ENCODE data around the gene MAST4.
A peak's percentile ranks its signal among the peaks of the same experiment; 100 is the strongest.

The MAST4 gene

DNA sequence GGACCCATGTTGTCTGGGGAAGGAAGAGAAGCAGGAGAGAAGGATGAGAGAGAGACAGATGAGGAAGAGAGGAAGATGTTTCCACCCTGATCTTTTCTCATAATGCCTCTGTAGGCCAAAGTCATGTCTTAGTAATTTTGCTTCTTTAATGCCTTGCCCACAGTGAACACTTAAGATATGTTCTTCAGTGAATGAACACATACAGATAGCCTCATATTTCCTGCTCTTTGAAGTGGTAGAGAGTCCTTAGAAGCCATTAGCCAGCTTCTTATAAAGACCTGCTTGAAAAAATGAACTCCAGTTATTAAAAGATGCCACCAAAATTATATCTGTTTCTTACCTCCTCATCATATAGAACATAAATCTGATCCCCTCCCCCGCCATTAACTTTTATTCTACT is 356.0 kb downstream of the MAST4 start:
- Histone ChIP-seq H3K4me3 (ENCODE audit: low read depth in 1 of 5, low read length in 5 of 5) (no peak overlapping the region), H3K27ac (ENCODE audit: low read depth, low read length) (no peak overlapping the region), H3K4me1 (ENCODE audit: control insufficient read depth in 5 of 5, insufficient read depth in 5 of 5, low read length in 5 of 5) (no peaks in the 10 kb centered on the region), H3K27me3 (ENCODE audit: control insufficient read depth in 5 of 5, insufficient read depth in 4 of 5, low read length in 5 of 5) (no peaks in the 10 kb centered on the region), H3K9ac (ENCODE audit: low read length in 5 of 5) (no peak overlapping the region), H3K9me3 (ENCODE audit: control insufficient read depth in 5 of 5, low read length in 5 of 5) (no peaks in the 10 kb centered on the region), H3K36me3 (ENCODE audit: control insufficient read depth in 5 of 5, insufficient read depth in 5 of 5, low read length in 5 of 5) (peaks cover 0 to 3% (median 0%) of the 10 kb centered on the region in 5 donors)

- peaks cover 0 to 3% (median 0%) of the 10 kb centered on the region in 5 donors for H3K36me3 ChIP-seq (ENCODE audit: control insufficient read depth in 5 of 5, insufficient read depth in 5 of 5, low read length in 5 of 5)
- H3K27ac ChIP-seq (ENCODE audit: low read depth, low read length) = no peak overlapping the region
- H3K27me3 ChIP-seq (ENCODE audit: control insufficient read depth in 5 of 5, insufficient read depth in 4 of 5, low read length in 5 of 5) = no peaks in the 10 kb centered on the region
- no peaks in the 10 kb centered on the region for H3K9me3 ChIP-seq (ENCODE audit: control insufficient read depth in 5 of 5, low read length in 5 of 5)
- H3K9ac ChIP-seq (ENCODE audit: low read length in 5 of 5) = no peak overlapping the region
- no peak overlapping the region for H3K4me3 ChIP-seq (ENCODE audit: low read depth in 1 of 5, low read length in 5 of 5)
- peaks cover 0 to 33% (median 22%) of the 10 kb centered on the region in 5 donors for H3K4me1 ChIP-seq (ENCODE audit: control insufficient read depth in 5 of 5, insufficient read depth in 5 of 5, low read length in 5 of 5)
Observed at GRCh38 chr5:66956439-66956838, 360.2 kb downstream of the MAST4 start.

DNA sequence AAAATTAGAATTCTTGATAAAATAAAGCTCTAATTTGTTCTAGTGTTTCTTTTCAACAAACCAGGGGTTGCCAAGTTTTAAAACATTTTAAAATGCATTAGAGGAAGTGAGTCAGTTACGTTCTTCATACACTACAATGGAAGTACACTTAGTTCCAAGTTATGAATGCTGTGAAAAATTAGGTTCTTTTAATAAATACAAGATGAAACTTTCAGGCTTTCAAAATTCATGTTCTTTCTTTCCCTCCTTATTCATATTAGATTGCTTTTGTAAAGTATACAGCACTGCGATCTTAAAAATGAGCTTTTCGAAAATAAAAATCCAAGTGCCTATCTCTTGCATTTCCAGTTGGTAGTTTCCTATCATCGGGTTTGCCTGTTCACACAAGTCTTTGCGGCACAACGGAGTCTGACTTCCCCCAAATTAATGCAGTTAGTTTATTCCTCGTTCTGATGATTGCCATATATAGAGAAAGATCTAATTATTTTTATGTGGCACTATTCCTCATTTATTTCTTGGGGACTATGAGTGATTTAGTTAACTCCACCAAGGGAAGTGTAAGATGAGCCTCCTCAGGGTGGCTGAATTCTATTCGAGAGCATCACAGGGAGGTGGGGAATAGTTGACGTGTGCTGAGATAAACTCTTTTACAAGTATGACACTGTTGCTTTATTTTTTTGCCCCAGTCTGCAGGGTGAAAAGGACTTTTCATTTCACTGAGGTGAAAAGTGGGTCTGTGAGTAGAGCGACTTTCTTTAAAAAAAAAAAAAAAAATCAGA is 362.2 kb downstream of the MAST4 start:
- no peaks in the 10 kb centered on the region for H3K27me3 ChIP-seq (ENCODE audit: control insufficient read depth in 5 of 5, insufficient read depth in 4 of 5, low read length in 5 of 5)
- peak overlapping the region; percentile 11 to 62 (median 25) for H3K9ac ChIP-seq (ENCODE audit: low read length in 5 of 5)
- H3K36me3 ChIP-seq (ENCODE audit: control insufficient read depth in 5 of 5, insufficient read depth in 5 of 5, low read length in 5 of 5) = no peaks in the 10 kb centered on the region
- peak overlapping the region; percentile 60 to 90 (median 71) for H3K4me3 ChIP-seq (ENCODE audit: low read depth in 1 of 5, low read length in 5 of 5)
- H3K9me3 ChIP-seq (ENCODE audit: control insufficient read depth in 5 of 5, low read length in 5 of 5) = no peaks in the 10 kb centered on the region
- peak overlapping the region; percentile 91 for H3K27ac ChIP-seq (ENCODE audit: low read depth, low read length)
- peaks cover under 1 to 37% (median 24%) of the 10 kb centered on the region in 5 donors for H3K4me1 ChIP-seq (ENCODE audit: control insufficient read depth in 5 of 5, insufficient read depth in 5 of 5, low read length in 5 of 5)

GRCh38 chr5:66958980-66959641 is 362.9 kb downstream of the MAST4 start:
- peak overlapping the region; percentile 60 to 90 (median 71) for H3K4me3 ChIP-seq (ENCODE audit: low read depth in 1 of 5, low read length in 5 of 5)
- H3K27ac ChIP-seq (ENCODE audit: low read depth, low read length) = peak overlapping the region; percentile 91
- peaks cover 2 to 42% (median 28%) of the 10 kb centered on the region in 5 donors for H3K4me1 ChIP-seq (ENCODE audit: control insufficient read depth in 5 of 5, insufficient read depth in 5 of 5, low read length in 5 of 5)
- H3K9me3 ChIP-seq (ENCODE audit: control insufficient read depth in 5 of 5, low read length in 5 of 5) = no peaks in the 10 kb centered on the region
- H3K36me3 ChIP-seq (ENCODE audit: control insufficient read depth in 5 of 5, insufficient read depth in 5 of 5, low read length in 5 of 5) = no peaks in the 10 kb centered on the region
- H3K9ac ChIP-seq (ENCODE audit: low read length in 5 of 5) = peak overlapping the region in 4 of 5 donors; percentile 20 to 57 (median 34)
- no peaks in the 10 kb centered on the region for H3K27me3 ChIP-seq (ENCODE audit: control insufficient read depth in 5 of 5, insufficient read depth in 4 of 5, low read length in 5 of 5)

DNA sequence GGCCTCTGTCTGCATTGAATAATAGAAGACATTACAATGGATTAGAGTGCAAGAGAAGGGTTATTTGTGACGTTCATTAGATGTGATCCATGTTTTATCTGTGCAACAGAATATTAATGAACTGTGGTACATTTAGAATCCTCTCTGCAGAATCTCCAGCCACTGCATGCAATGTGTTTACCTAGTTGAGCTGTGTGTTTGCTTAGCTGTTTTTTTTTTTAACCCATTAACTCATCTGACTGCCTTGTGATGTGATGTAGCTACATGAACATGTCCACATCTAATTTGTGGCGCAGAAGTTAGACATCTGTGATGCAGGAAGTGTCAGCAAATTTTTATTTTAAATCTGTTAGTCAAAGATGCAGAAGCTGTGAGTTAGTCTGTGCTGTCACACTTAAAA is 363.5 kb downstream of the MAST4 start:
- no peaks in the 10 kb centered on the region for H3K27me3 ChIP-seq (ENCODE audit: control insufficient read depth in 5 of 5, insufficient read depth in 4 of 5, low read length in 5 of 5)
- H3K9me3 ChIP-seq (ENCODE audit: control insufficient read depth in 5 of 5, low read length in 5 of 5) = no peaks in the 10 kb centered on the region
- peaks cover 2 to 42% (median 28%) of the 10 kb centered on the region in 5 donors for H3K4me1 ChIP-seq (ENCODE audit: control insufficient read depth in 5 of 5, insufficient read depth in 5 of 5, low read length in 5 of 5)
- peak overlapping the region; percentile 60 to 90 (median 71) for H3K4me3 ChIP-seq (ENCODE audit: low read depth in 1 of 5, low read length in 5 of 5)
- no peaks in the 10 kb centered on the region for H3K36me3 ChIP-seq (ENCODE audit: control insufficient read depth in 5 of 5, insufficient read depth in 5 of 5, low read length in 5 of 5)
- H3K9ac ChIP-seq (ENCODE audit: low read length in 5 of 5) = peak overlapping the region in 3 of 5 donors; percentile 44 to 66 (median 53)
- peak overlapping the region; percentile 91 for H3K27ac ChIP-seq (ENCODE audit: low read depth, low read length)

DNA sequence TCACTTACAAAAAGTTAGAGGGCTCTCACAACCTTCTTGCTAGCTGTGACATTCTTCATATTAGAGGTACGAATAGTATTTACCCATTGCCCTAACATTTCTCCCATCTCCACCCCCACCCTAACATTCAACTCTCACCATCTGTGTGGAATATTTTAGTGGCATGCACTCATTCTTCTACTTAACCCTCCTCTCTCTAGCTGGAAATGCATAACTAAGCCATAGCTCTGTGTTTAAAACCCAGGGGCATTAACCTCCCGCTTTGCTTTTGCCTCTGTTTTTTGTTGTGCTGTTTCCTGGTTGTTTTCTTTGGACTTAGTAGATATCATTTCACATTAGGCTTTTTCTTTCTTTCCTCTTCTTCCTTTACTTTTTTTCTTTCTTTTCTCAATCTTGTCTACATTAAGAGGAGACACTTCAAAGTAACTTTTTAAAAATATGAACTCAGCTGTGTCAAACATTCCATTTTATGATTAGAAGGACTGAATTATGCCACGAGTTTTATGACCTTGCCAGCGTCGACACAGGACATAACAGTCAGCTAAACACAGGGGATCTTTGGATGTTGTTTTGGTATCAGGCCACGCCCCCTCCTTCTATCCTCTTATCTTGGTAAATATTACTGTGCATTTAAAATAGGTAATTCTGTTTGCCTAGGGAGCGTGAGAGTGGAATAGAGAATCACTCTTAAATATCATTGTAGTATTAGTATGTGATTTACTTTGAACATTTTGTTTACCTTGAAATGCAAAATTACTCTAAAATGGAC is 364.4 kb downstream of the MAST4 start:
- Histone ChIP-seq H3K27ac (ENCODE audit: low read depth, low read length) (peak overlapping the region; percentile 91), H3K4me1 (ENCODE audit: control insufficient read depth in 5 of 5, insufficient read depth in 5 of 5, low read length in 5 of 5) (peaks cover 2 to 42% (median 28%) of the 10 kb centered on the region in 5 donors), H3K27me3 (ENCODE audit: control insufficient read depth in 5 of 5, insufficient read depth in 4 of 5, low read length in 5 of 5) (no peaks in the 10 kb centered on the region), H3K9me3 (ENCODE audit: control insufficient read depth in 5 of 5, low read length in 5 of 5) (no peaks in the 10 kb centered on the region), H3K36me3 (ENCODE audit: control insufficient read depth in 5 of 5, insufficient read depth in 5 of 5, low read length in 5 of 5) (no peaks in the 10 kb centered on the region), H3K4me3 (ENCODE audit: low read depth in 1 of 5, low read length in 5 of 5) (peak overlapping the region; percentile 48 to 74 (median 68)), H3K9ac (ENCODE audit: low read length in 5 of 5) (peak overlapping the region in 4 of 5 donors; percentile 25 to 66 (median 40))

GRCh38 chr5:66963559-66963971 is 367.4 kb downstream of the MAST4 start:
- peaks cover 2 to 32% (median 28%) of the 10 kb centered on the region in 5 donors for H3K4me1 ChIP-seq (ENCODE audit: control insufficient read depth in 5 of 5, insufficient read depth in 5 of 5, low read length in 5 of 5)
- no peaks in the 10 kb centered on the region for H3K27me3 ChIP-seq (ENCODE audit: control insufficient read depth in 5 of 5, insufficient read depth in 4 of 5, low read length in 5 of 5)
- H3K36me3 ChIP-seq (ENCODE audit: control insufficient read depth in 5 of 5, insufficient read depth in 5 of 5, low read length in 5 of 5) = no peaks in the 10 kb centered on the region
- no peaks in the 10 kb centered on the region for H3K9me3 ChIP-seq (ENCODE audit: control insufficient read depth in 5 of 5, low read length in 5 of 5)
- H3K4me3 ChIP-seq (ENCODE audit: low read depth in 1 of 5, low read length in 5 of 5) = no peak overlapping the region
- peak overlapping the region; percentile 37 for H3K27ac ChIP-seq (ENCODE audit: low read depth, low read length)
- no peak overlapping the region for H3K9ac ChIP-seq (ENCODE audit: low read length in 5 of 5)

- Histone ChIP-seq H3K9ac (ENCODE audit: low read length in 5 of 5) (no peak overlapping the region), H3K36me3 (ENCODE audit: control insufficient read depth in 5 of 5, insufficient read depth in 5 of 5, low read length in 5 of 5) (no peaks in the 10 kb centered on the region), H3K4me3 (ENCODE audit: low read depth in 1 of 5, low read length in 5 of 5) (no peak overlapping the region), H3K27ac (ENCODE audit: low read depth, low read length) (no peak overlapping the region), H3K4me1 (ENCODE audit: control insufficient read depth in 5 of 5, insufficient read depth in 5 of 5, low read length in 5 of 5) (peaks cover 0 to 8% (median 5%) of the 10 kb centered on the region in 5 donors), H3K27me3 (ENCODE audit: control insufficient read depth in 5 of 5, insufficient read depth in 4 of 5, low read length in 5 of 5) (no peaks in the 10 kb centered on the region), H3K9me3 (ENCODE audit: control insufficient read depth in 5 of 5, low read length in 5 of 5) (no peaks in the 10 kb centered on the region)
Observed at GRCh38 chr5:66966439-66966838, 370.2 kb downstream of the MAST4 start.

- Histone ChIP-seq H3K27ac (ENCODE audit: low read depth, low read length) (no peak overlapping the region), H3K27me3 (ENCODE audit: control insufficient read depth in 5 of 5, insufficient read depth in 4 of 5, low read length in 5 of 5) (no peaks in the 10 kb centered on the region), H3K4me3 (ENCODE audit: low read depth in 1 of 5, low read length in 5 of 5) (no peak overlapping the region), H3K36me3 (ENCODE audit: control insufficient read depth in 5 of 5, insufficient read depth in 5 of 5, low read length in 5 of 5) (no peaks in the 10 kb centered on the region), H3K9me3 (ENCODE audit: control insufficient read depth in 5 of 5, low read length in 5 of 5) (no peaks in the 10 kb centered on the region), H3K4me1 (ENCODE audit: control insufficient read depth in 5 of 5, insufficient read depth in 5 of 5, low read length in 5 of 5) (peaks cover 0 to 7% (median 5%) of the 10 kb centered on the region in 5 donors), H3K9ac (ENCODE audit: low read length in 5 of 5) (no peak overlapping the region)
Observed at GRCh38 chr5:66967102-66967501, 370.9 kb downstream of the MAST4 start.
